Right renal pelvis (tissue), 4 donors: ENCODE results near the gene C19orf38. TPM values are rescaled to one million over a fixed set of nuclear protein-coding genes. Genes with fewer than 3 reads are reported as not detected.
"Not testable (repeated sequence)": the region's sequence is repeated elsewhere in the genome, so short reads cannot be mapped to it uniquely, and the experiment has no call there.

ENCODE experiments used
- DNase-seq, 4 donors: peaks; one replicate each; pipeline ENCODE4 v3.0.0-alpha.2; 2013; ENCODE audit warnings: low read depth in 4 of 4, low spot score in 3 of 4, missing footprints in 1 of 4
- polyA plus RNA-seq, 4 donors: library from polyadenylated mRNA; unstranded; fragments of 120-200 nt; gene quantifications; one replicate each; pipeline ENCODE4 v1.2.1, GENCODE V29; 2013; ENCODE audit not compliant: insufficient read length in 4 of 4

The C19orf38 gene
- polyA plus RNA-seq, 4 donors: 1.5 to 2.3 (median 2.0) TPM

- DNase-seq: no peak
Measured at GRCh38 chr19:10820173-10820572, 28.0 kb upstream of the C19orf38 start.

GRCh38 chr19:10823690-10824089 is 24.5 kb upstream of the C19orf38 start:
- DNase-seq: no peak

GRCh38 chr19:10826231-10826630 is 22.0 kb upstream of the C19orf38 start:
- DNase-seq: no peak

- no peak for DNase-seq
Measured at GRCh38 chr19:10826846-10827245, 21.4 kb upstream of the C19orf38 start.

GRCh38 chr19:10828981-10829821 is 19.0 kb upstream of the C19orf38 start:
- no peak for DNase-seq

GRCh38 chr19:10829967-10830366 is 18.2 kb upstream of the C19orf38 start:
- no peak for DNase-seq

- no peak for DNase-seq
Measured at GRCh38 chr19:10830370-10830769, 17.8 kb upstream of the C19orf38 start.

- no peak for DNase-seq
Measured at GRCh38 chr19:10830931-10831779, 17.1 kb upstream of the C19orf38 start.

- no peak for DNase-seq
Measured at GRCh38 chr19:10831987-10832938, 16.0 kb upstream of the C19orf38 start.

GRCh38 chr19:10832939-10833296 is 15.3 kb upstream of the C19orf38 start:
- DNase-seq: no peak

- no peak for DNase-seq
Measured at GRCh38 chr19:10835089-10835753, 13.0 kb upstream of the C19orf38 start.

GRCh38 chr19:10835754-10836478 is 12.3 kb upstream of the C19orf38 start, which contains the start of gene TMED1:
Gene TMED1, minus strand, starts transcription at chr19:10836212. Its CDS starts 21 bp downstream, at chr19:10836191.
- DNase-seq: peak; percentile 95 to 97 (median 97)

- no peak for DNase-seq
Measured at GRCh38 chr19:10836479-10837330, 11.5 kb upstream of the C19orf38 start.

GRCh38 chr19:10837649-10838048 is 10.6 kb upstream of the C19orf38 start:
- not testable (repeated sequence) for DNase-seq

GRCh38 chr19:10838377-10838776 is 9.8 kb upstream of the C19orf38 start:
- DNase-seq: no peak

- DNase-seq: no peak
Measured at GRCh38 chr19:10839114-10840050, 8.8 kb upstream of the C19orf38 start.

- DNase-seq: no peak
Measured at GRCh38 chr19:10842788-10843187, 5.4 kb upstream of the C19orf38 start.
